Measurements from ENCODE around the gene SLC25A6. TPM values are rescaled to one million over a fixed set of nuclear protein-coding genes. Genes with fewer than 3 reads are reported as not detected.

Gene SLC25A6
- total and polyA plus RNA-seq, 2 of the 13 experiments (the other 11 are each of a cell fraction or from before 2014, with no cell fraction given): 138 to 581 TPM

DNA sequence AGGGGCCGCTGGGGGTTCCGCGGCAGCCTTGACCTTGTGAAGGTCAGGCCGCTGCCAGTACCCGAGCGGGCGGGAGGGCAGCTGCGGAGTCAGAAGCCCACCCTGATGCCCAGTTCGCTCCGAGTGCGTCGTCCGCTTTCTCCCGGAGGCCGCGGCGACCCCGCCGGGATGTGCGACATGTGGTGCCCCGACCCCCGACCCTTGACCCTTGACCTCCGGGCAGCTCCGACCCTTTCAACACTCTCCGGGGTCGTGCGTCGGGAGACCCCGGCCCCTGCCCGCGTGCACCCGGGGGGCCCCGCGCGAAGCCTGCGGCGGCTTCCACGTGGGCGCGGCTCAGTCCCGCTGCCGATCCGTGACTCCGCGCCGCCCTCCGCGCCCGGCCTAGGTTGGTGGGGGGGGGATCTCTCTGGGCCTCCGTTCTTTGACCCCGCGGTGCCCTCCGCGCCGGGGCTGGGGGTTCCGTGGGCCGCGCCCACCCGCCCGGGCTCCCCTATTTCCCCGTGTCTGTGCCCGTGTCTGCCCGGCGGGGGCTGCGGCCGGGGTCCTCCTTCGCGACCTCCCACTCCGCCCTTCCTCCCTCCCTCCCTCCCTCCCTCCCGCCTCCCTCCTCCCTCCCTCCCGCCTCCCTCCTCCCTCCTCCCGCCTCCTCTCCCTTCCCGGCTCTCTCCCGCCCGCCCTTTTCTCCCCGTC is 609 bp upstream of the SLC25A6 start (continued):
- TF ChIP-seq, protein P1, sequence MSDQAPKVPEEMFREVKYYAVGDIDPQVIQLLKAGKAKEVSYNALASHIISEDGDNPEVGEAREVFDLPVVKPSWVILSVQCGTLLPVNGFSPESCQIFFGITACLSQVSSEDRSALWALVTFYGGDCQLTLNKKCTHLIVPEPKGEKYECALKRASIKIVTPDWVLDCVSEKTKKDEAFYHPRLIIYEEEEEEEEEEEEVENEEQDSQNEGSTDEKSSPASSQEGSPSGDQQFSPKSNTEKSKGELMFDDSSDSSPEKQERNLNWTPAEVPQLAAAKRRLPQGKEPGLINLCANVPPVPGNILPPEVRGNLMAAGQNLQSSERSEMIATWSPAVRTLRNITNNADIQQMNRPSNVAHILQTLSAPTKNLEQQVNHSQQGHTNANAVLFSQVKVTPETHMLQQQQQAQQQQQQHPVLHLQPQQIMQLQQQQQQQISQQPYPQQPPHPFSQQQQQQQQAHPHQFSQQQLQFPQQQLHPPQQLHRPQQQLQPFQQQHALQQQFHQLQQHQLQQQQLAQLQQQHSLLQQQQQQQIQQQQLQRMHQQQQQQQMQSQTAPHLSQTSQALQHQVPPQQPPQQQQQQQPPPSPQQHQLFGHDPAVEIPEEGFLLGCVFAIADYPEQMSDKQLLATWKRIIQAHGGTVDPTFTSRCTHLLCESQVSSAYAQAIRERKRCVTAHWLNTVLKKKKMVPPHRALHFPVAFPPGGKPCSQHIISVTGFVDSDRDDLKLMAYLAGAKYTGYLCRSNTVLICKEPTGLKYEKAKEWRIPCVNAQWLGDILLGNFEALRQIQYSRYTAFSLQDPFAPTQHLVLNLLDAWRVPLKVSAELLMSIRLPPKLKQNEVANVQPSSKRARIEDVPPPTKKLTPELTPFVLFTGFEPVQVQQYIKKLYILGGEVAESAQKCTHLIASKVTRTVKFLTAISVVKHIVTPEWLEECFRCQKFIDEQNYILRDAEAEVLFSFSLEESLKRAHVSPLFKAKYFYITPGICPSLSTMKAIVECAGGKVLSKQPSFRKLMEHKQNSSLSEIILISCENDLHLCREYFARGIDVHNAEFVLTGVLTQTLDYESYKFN (CRISPR knock-in tag; conservative IDR thresholded peaks at IDR 0.05): peak; percentile 64
- peak; percentile 56; the same call in 1 of the 2 replicates for TF ChIP-seq ZNF607 (CRISPR knock-in tag; IDR thresholded peaks at IDR 0.05; ENCODE audit: borderline replicate concordance)
- TF ChIP-seq HOXA3 (CRISPR knock-in tag; IDR thresholded peaks at IDR 0.05): 0 out of 2 replicates have a peak, but pooled peaks have one; percentile 40
- peak; percentile 74; the same call in 1 of the 2 replicates for TF ChIP-seq ZNF605 (CRISPR knock-in tag; IDR thresholded peaks at IDR 0.05)
- TF ChIP-seq ZNF451 (CRISPR knock-in tag; IDR thresholded peaks at IDR 0.05): peak; percentile 25; the same call in 1 of the 2 replicates
- TF ChIP-seq, protein P2, sequence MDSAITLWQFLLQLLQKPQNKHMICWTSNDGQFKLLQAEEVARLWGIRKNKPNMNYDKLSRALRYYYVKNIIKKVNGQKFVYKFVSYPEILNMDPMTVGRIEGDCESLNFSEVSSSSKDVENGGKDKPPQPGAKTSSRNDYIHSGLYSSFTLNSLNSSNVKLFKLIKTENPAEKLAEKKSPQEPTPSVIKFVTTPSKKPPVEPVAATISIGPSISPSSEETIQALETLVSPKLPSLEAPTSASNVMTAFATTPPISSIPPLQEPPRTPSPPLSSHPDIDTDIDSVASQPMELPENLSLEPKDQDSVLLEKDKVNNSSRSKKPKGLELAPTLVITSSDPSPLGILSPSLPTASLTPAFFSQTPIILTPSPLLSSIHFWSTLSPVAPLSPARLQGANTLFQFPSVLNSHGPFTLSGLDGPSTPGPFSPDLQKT (CRISPR knock-in tag; IDR thresholded peaks at IDR 0.05; ENCODE audit: borderline replicate concordance): no peak
- TF ChIP-seq ZNF446 (CRISPR knock-in tag; IDR thresholded peaks at IDR 0.05): peak; percentile 87; the same call in 1 of the 2 replicates
- TF ChIP-seq DR1 (CRISPR knock-in tag; IDR thresholded peaks at IDR 0.05): 0 out of 2 replicates have a peak, but pooled peaks have one; percentile 13
- peak; percentile 8; the same call in 1 of the 2 replicates for TF ChIP-seq ZNF614 (CRISPR knock-in tag; IDR thresholded peaks at IDR 0.05; ENCODE audit: borderline replicate concordance)
- TF ChIP-seq RBM22 (optimal IDR thresholded peaks at IDR 0.05; ENCODE audit: low read length): peak; percentile 66
- TF ChIP-seq ZSCAN20 (CRISPR knock-in tag; IDR thresholded peaks at IDR 0.05; ENCODE audit: borderline replicate concordance): 0 out of 2 replicates have a peak, but pooled peaks have one; percentile 63
- no peak for TF ChIP-seq ZNF781 (CRISPR knock-in tag; IDR thresholded peaks at IDR 0.05; ENCODE audit: borderline replicate concordance, not compliant biosample characterization)
- peak; percentile 22; the same call in 1 of the 2 replicates for TF ChIP-seq PHF20 (CRISPR knock-in tag; IDR thresholded peaks at IDR 0.05)
- TF ChIP-seq SP4 (CRISPR knock-in tag; IDR thresholded peaks at IDR 0.05): peak; percentile 83; the same call in 1 of the 2 replicates
- peak; percentile 57; the same call in 1 of the 2 replicates for TF ChIP-seq ZNF709 (CRISPR knock-in tag; IDR thresholded peaks at IDR 0.05)
- TF ChIP-seq, protein P3, sequence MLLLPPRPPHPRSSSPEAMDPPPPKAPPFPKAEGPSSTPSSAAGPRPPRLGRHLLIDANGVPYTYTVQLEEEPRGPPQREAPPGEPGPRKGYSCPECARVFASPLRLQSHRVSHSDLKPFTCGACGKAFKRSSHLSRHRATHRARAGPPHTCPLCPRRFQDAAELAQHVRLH (CRISPR knock-in tag; IDR thresholded peaks at IDR 0.05; ENCODE audit: borderline replicate concordance, low read depth): no peak
- TF ChIP-seq, protein P4, sequence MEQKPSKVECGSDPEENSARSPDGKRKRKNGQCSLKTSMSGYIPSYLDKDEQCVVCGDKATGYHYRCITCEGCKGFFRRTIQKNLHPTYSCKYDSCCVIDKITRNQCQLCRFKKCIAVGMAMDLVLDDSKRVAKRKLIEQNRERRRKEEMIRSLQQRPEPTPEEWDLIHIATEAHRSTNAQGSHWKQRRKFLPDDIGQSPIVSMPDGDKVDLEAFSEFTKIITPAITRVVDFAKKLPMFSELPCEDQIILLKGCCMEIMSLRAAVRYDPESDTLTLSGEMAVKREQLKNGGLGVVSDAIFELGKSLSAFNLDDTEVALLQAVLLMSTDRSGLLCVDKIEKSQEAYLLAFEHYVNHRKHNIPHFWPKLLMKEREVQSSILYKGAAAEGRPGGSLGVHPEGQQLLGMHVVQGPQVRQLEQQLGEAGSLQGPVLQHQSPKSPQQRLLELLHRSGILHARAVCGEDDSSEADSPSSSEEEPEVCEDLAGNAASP (CRISPR knock-in tag; IDR thresholded peaks at IDR 0.05; ENCODE audit: borderline replicate concordance): peak; percentile 82
- TF ChIP-seq, protein P5, sequence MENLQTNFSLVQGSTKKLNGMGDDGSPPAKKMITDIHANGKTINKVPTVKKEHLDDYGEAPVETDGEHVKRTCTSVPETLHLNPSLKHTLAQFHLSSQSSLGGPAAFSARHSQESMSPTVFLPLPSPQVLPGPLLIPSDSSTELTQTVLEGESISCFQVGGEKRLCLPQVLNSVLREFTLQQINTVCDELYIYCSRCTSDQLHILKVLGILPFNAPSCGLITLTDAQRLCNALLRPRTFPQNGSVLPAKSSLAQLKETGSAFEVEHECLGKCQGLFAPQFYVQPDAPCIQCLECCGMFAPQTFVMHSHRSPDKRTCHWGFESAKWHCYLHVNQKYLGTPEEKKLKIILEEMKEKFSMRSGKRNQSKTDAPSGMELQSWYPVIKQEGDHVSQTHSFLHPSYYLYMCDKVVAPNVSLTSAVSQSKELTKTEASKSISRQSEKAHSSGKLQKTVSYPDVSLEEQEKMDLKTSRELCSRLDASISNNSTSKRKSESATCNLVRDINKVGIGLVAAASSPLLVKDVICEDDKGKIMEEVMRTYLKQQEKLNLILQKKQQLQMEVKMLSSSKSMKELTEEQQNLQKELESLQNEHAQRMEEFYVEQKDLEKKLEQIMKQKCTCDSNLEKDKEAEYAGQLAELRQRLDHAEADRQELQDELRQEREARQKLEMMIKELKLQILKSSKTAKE (CRISPR knock-in tag; IDR thresholded peaks at IDR 0.05; ENCODE audit: borderline replicate concordance): no peak
- no peak for TF ChIP-seq ZNF557 (CRISPR knock-in tag; IDR thresholded peaks at IDR 0.05)
- 0 out of 2 replicates have a peak, but pooled peaks have one; percentile 18 for TF ChIP-seq SMAD3 (CRISPR knock-in tag; IDR thresholded peaks at IDR 0.05)
